ENCODE data around the gene SPARC.

- TF ChIP-seq, protein P1, sequence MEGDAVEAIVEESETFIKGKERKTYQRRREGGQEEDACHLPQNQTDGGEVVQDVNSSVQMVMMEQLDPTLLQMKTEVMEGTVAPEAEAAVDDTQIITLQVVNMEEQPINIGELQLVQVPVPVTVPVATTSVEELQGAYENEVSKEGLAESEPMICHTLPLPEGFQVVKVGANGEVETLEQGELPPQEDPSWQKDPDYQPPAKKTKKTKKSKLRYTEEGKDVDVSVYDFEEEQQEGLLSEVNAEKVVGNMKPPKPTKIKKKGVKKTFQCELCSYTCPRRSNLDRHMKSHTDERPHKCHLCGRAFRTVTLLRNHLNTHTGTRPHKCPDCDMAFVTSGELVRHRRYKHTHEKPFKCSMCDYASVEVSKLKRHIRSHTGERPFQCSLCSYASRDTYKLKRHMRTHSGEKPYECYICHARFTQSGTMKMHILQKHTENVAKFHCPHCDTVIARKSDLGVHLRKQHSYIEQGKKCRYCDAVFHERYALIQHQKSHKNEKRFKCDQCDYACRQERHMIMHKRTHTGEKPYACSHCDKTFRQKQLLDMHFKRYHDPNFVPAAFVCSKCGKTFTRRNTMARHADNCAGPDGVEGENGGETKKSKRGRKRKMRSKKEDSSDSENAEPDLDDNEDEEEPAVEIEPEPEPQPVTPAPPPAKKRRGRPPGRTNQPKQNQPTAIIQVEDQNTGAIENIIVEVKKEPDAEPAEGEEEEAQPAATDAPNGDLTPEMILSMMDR (IDR thresholded peaks at IDR 0.05), result no peak
- TF ChIP-seq ZFX (IDR thresholded peaks at IDR 0.05; ENCODE audit: borderline replicate concordance), result no peak
These were observed 30.7 kb upstream of the SPARC start for GRCh38 chr5:151717416-151717815.
